ENCODE data around the gene IDUA.

DNA sequence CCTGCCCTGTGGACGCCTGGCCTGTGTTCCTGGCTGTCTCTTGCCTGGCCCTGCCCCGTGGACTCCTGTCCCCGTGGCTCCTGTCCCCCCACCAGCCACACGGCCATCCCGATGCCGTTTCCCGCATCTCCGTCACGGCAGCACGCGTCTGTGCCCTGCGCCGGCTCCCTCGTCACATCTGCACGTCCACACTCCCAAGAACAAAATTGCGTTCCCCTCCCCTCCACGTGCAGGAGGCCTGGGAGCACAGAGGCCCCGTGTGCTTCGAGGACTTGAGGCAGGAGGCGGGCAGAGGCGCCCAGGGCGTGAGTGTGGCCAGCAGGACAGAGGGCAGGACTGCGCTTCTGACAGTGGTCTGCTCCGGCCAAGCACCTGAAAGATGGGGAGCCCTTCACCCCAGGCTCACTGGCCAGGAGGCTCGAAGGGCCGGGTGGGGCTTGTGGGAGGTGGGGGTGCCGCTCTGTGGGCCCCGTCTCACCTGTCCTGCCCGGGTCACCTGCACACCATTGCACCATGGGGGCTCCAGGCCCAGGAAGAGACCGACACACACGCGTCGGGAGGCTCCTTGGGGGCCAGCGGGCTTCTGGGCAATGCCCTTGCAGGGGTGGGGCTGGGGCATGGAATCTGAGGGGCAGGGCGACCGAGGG is 41.9 kb downstream of the IDUA start:
- TF ChIP-seq EZH2phosphoT487 (IDR thresholded peaks at IDR 0.05; ENCODE audit: insufficient read depth, low read depth) (no peak), EZH2 (IDR thresholded peaks at IDR 0.05; ENCODE audit: insufficient read depth, poor library complexity, severe bottlenecking) (no peak)
